GM19351 (cell line): Measurements from ENCODE around the gene CSNK1G3.
A peak's percentile ranks its signal among the peaks of the same experiment; 100 is the strongest.

Experiments
- ATAC-seq: cut with Tn5 transposase; IDR thresholded peaks from one replicate; pipeline ENCODE4 v1.9.1; 2021; ENCODE audit warnings: mild to moderate bottlenecking, moderate library complexity; ENCODE audit not compliant: unreplicated experiment

The CSNK1G3 gene

DNA sequence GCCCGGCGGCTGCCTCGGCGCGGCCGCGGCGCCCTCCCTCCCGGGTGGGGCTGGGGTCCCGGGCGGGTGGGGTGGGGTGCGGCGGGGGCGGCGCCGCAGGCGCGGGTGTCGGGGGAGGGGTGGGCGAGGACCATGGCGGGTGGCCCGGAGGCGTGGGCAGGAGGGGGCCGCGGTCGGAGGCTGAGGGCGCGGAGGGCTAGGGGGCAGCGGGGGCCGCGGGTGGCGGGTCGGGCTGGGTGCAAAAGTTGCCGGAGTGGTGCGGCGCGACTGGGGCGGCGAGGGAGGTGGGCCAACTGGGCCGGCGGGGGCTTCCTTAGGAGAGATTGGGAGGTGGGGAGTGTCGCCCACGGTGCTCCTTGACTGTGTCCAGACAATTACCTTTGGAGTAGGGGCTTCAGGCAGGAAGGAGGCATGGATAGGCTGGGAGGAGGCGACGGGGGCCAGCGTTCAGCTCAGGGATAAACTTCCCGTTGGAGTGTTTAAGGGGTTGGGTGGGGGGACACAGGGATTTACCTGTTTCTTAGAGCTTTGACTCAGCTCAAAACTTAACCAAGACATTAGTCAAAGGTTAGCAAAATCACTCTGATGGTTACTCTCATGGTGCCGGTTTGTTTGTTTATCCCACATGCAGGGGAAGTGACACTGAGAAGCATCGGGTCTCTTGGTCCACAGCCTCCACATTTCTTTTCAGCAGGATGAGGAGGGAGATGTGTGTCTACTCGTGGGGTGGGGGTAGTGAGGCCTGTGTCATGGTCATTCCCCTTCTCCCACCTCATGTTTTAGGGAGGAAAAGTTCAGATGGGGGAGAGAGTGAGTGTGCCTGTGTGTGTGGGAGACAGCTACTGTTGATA is 859 bp downstream of the CSNK1G3 start:
- ATAC-seq: peak; percentile 14

DNA sequence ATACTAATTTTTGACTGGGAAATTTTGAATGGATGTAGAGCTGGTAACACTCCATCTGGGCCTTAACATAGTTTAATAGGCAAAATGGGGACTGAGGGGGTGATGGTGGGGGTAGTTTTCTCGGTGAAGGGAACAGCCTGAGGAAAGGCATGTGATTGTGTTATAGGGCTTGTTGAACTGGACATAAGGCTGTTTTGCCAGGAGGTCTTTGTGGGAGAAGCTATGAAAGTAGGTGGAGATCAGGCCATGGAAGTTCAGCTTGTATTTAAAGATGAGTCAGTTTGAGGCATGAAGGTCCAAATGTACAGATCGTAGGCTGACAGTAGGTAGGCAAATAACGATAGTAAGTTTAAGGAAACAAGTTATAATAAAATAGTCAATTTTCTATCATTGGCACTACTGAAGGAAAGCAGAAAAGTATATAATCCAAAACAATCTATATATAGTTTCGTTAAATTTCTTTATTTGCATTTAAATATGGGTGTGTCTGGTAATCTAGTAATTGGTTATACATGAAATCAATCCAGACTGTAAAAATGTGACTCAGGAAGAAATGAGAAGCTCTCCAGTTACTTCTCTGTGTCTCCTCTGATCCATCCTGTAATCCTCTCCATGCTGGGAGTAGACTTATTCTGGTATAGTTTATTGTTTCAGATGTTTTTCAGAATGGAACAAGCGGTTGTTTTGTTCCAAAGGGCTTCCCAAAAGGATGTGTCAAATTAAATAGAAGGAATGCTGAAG is 2.8 kb downstream of the CSNK1G3 start:
- no peak for ATAC-seq

DNA sequence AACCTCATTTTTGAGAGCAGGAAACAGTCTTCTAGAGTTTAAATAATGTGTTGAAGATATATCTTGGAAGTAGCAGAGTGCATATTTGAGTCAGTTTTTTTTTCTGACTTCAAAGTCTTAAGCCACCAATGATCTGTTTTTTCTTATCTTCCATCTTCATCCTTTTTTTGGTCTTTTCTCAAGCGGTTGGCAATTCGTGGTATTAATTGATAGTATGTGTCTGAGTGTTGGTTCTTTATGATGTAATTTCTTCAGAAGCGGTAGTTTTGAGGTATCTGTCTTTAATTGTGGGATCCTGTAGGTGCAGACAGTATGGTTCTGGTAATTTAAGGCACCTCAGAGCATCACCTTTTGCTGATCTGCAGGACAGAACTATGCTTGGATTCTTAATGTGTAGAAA is 3.9 kb downstream of the CSNK1G3 start:
- ATAC-seq: no peak

DNA sequence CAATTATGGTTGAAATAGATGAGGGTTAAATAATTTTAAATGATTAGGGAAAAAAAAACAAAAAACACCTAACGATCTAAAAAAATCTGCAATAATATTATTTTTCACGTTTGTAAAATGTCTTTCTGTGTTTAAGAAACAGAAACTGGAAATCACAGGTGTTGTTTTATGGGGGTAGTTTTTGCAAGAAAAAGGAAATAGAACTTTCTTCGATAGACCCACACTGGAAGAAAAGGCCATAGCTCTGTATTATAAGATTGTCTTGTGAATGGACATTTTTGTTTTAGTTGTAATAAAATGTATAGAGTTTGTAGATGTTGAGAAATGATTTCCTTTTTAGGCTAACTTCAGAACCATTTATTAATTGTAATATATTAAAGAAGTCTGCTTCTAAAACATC is 5.5 kb downstream of the CSNK1G3 start:
- ATAC-seq: peak; percentile 24

DNA sequence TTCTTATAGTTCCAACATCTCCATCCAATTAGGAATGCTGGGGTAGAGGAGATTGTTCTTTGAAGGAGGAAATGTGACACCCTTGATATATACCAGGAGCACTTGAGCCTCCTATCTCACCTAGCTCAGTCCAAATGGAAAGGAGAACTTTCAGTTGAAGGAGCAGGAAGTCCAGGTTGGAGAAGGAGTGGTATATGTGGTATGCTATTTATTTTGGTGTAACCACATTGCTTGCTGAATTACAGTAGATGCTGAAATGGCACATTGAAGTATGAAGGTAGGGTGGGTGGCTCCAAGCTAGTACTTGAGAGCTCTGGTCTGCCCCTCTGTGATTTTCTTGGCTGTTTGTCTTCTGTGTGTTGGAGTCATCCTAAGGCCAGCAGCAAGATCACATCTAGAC is 6.1 kb downstream of the CSNK1G3 start:
- ATAC-seq: no peak

DNA sequence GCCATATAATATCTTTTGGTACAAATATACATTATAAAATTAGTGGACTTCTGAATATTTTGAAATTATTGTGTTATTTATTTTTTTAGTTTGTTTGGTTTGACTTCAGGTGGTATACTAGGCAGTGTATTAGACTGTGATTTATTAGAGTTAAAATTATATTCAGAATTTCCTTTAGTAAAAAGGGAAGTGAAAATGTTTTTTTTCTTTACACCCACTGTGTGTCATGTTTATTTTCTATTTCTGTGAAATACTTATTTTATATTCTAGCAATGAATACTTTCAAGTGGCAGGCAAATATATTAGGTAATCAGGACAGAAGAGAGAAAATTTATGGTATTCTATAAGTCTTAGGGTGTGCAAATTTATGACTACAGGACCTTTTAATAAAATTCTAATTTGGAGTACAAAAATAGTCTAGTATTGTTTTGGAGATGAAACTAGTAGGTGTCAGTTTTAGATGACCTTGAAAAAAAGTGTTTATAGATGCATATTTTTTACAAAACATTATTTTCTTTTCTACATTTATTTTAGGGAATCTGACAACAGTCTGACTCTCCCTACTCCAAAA is 8.8 kb downstream of the CSNK1G3 start:
- ATAC-seq: peak; percentile 72

DNA sequence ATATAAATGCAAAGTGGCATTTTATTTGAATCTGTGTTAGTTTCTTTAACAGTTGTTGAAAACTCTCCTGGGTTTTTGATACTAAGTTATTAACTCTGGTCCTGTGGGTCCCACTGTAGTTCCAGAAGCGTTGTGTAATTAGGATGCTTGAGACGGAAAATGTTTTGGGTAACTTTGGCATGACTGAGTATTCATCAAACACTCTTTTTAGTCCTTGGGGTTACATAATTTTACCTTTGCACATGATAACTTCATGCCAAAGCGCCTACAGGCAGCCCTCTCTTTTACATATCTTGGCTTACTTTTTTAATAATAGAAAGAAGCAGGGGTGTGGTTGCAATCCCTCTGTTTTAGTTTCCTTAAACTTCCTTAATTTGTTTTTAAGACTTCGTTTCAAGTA is 12.2 kb downstream of the CSNK1G3 start:
- ATAC-seq: no peak

DNA sequence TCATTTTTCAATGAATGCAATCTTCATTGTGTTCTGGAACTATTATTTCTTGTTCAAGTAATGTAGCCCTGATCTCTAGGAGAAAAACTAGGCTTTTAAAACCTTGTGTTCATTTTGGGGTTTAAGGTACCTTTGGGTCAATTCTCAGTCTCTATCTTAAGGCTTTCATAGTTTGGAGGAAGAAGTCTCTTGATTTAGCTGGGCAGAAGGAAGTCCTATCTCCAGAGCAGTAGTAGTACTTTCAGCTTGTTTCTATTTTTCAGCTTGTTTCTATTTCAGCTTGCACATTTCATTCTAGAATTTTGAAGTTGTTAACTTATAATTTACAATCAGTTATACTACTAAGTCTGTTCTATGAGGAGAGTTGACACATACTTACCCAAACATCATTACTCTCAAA is 15.2 kb downstream of the CSNK1G3 start:
- ATAC-seq: peak; percentile 61

DNA sequence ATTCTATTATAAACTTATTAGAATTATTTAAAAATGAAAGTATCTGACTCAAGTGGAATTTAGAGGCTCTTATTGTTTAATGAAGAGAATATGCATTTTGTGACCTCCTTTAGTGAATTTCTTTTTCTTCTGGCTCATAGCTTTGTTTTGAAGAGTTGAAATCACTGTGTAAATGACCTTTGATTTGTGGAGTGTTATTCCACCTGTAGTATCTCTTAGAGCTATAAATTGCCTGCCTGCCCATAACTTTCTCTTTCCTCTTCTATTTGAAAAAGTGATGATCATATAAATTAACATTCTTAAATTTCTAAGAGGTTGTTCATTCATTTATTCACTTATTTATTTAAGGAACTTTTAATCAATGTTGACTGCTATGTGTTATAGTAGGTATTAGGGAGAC is 16.1 kb downstream of the CSNK1G3 start:
- ATAC-seq: no peak

DNA sequence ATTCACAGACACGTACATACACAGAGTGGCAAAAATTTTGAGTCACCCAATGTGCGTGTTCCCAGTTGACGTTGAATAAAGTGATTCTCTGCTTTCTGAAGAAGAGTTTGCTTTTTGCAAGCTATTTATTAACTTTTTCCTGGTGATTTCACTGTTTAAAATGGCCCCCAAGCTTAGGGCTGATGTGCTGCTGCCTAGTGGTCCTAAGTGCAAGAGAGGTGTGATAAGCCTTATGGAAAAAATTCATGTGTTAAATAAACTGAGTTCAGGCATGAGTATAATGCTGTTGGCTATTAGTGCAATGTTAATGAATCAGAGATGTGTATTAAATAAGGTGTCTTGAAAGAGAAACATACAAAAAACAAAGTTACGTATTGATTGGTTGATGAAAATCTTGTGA is 16.9 kb downstream of the CSNK1G3 start:
- ATAC-seq: no peak

DNA sequence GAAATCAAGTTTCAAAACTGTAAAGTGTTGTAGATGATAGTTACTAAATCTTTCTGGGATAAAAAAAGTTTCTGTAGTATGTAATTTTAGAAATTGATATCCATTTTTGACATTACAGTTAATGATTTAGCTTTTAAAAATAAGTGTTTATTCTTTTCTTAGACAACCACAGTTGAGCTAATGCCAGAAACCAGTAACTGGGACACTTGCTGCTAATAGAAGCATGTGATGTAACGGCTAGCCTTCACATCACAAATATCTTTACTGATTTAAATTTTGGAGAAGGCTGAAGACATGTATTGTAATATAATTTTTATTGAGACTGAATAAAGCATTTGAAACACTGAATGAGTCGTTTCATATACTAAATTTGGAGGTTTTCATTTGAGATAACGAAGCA is 18.8 kb downstream of the CSNK1G3 start:
- no peak for ATAC-seq

DNA sequence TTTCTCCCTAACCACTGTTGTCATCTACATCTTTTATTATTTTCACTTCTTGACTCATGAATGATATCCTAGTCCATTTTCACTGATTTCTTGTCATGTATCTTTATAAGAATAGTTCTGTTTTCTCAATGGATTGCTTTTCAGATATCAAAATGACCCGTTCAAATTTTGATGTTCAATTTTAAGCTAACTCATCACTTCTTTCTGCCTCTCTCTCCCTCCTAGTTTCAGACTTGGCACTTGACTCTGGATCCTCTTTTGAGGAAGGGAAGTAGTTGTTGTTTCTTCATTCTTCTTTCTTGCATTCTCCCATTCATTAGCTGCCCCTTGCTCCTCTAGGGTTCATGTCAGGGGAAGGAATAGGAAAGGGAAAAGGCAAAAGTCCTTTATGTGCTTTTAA is 23.7 kb downstream of the CSNK1G3 start:
- ATAC-seq: no peak

DNA sequence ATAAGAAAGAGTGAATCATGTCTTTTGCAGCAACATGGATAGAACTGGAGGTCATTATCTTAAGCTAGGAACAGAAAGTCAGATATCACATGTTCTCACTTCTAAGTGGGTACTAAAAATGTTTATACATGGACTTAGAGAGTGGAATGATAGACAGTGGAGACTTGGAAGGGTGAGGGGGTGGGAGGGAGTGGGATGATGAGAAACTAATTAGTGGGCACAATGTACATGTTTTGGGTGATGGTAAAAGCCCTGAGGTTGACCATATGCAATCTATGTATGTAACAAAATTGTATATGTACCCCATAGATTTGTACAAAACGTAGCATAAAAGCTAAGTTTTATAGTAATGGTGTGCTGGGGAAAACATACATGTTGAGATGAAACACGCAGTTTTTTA is 25.3 kb downstream of the CSNK1G3 start:
- no peak for ATAC-seq

DNA sequence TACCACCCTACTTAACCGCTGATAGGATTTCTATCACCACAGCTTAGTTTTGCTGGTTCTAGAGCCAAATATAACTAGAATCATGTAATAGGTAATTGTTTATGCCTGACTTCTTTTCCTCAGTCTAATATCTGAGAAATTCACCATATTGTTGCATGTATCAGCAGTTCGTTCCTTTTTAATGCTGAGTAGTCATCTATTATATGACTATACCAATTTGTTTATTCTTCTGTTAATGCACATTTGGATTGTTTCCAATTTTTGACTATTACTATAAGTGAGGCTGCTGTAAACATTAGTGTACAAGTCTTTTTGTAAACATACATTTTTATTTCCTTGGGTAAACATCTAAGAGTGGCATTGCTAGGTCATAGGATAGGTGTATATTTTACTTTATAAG is 25.9 kb downstream of the CSNK1G3 start:
- ATAC-seq: no peak

DNA sequence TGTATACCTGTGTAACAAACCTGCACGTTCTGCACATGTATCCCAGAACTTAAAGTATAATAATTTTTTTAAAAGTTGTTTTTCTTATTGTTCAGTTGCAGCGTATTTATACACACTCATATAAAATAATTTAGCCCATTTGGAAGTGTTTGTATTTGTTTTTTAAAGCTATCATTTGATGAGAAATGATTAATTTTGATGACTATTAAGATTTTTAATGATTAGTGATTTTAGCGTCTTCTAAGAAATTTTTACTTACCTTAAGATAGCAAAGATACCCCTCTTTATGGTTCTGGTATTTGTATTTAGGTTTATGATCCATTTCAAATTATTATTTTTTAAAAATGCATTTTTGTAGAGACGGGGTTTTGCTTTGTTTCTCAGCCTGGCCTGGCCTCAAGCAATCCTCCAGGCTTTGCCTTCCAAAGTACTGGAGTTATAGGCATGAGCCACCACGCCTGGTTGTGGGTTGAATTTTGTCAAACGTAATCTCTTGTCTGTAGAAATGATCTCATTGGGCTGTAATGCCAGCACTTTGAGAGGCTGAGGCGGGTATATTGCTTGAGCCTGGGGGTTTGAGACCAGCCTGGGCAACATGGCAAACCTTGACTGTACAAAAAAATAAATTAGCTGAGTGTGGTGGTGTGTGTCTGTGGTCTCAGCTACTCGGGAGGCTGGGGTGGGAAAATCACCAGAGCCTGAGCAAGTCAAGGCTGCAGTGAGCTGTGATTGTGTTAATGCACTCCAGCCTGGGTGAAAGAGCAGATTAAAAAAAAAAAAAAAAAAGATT is 26.9 kb downstream of the CSNK1G3 start:
- no peak for ATAC-seq

DNA sequence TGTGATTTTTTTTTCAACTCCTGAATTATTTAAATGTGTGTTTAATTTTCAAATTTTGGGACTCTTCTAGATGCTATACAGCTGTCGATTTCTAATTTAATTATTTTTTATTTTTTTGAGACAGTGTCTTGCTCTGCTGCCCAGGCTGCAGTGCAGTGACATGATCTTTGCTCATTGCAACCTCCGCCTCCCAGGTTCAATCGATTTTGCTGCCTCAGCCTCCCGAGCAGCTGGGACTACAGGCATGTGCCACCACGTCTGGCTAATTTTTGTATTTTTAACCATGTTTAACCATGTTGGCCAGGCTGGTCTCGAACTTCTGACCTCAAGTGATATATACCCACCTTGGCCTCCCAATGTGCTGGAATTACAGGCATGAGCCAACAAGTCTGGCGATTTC is 28.6 kb downstream of the CSNK1G3 start:
- ATAC-seq: no peak

DNA sequence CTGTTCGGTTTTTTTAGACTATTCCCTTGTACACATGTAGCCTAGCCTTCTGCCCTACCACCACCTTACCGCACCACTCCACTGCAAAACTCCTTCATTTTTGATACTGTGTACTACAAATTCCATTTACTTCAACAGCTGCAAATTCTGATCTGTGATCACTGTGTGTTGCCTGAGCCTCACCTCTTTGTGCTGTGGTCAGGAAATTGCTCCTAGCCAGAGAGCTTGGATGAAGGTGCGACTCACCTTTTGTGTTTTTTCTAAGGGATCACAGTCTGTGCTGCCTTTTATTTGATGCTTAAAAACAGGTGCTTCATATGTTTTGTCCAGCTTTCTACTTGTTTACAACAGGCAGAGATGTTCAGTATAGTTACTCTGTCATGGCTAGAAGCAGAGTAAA is 31.5 kb downstream of the CSNK1G3 start:
- no peak for ATAC-seq

DNA sequence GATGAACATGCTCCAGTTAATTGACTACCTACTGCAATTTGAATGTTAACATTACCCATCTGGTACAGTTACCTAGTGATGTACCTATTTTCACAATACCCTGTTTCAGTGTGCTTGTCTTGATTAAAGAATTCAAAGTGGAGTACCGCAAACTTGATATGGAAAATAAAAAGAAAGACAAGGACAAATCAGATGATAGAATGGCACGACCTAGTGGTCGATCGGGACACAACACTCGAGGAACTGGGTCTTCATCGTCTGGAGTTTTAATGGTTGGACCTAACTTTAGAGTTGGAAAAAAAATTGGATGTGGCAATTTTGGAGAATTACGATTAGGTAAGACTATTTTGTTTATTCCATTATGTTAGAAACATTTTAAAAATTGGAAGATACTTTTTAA is 33.5 kb downstream of the CSNK1G3 start:
- no peak for ATAC-seq

DNA sequence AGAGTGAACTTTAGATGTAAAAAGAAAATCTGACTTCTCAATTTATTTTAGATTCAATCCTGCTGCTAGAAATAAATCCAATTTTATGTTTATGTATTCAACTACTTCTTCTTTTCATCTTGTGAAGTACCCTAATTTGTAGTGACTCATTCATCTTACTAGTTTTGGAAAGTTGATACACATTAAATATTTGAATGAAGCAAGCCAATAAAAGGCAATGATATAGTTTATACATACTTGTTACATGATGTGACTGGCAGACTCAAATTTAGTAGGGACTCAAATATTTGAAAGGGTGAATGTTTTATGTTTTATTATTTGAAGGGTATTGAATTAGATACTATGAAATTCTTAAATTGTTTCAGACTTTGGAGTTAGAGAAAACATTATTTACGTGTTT is 34.7 kb downstream of the CSNK1G3 start:
- no peak for ATAC-seq

DNA sequence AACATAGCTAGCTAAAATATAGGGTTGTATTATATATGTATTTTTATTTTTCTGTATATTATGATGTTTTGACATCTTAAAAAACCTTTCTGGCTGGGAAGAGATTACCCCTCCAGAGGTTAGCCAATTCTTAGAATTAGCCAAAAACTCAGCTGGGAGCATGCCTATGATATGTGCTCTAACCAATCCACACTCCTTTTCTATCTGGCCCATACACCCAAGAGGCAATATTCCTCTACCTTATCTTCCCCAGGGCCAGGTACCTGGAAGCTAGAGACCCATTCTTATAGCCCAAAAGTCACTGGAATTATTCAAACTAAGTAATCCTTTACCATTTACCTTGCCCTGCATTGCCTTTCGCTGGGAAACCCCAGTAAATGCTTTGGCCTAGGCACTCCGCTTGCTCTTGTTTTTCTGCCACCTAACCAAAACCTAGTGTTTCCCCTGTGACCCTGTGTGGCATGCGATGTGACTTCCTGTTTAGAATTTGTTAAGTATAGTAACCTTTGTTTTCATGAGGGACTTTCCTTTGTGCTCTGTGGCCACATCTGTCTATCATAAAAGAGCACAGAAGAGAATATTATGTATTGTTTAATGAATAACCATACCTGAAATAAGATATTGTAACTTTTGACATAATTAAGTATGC is 37.4 kb downstream of the CSNK1G3 start:
- ATAC-seq: peak; percentile 98

DNA sequence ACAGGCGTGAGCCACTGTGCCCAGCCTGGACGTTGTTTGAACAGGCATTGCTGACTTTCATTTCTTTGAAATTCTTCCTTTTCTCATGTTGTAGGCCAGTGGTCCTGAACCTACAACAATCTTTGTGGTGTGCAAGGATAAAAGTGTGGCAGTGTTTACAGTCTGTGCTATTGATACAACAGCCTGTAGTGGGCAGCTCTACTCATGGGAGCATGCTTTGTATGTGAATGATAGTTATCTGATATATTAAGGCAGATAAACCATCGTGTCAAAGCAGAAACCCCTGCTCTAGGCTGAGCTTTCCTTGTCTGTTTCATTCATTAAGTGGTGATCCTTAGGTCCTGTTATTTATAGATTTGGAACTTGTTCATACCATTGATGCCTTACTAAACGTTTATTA is 42.6 kb downstream of the CSNK1G3 start:
- ATAC-seq: no peak
